ENCODE measurements around the gene MAPK7.

- TF ChIP-seq POLR2AphosphoS5 (IDR thresholded peaks at IDR 0.05; ENCODE audit: low read depth, low read length) (no peak), POLR2A (IDR thresholded peaks at IDR 0.05; ENCODE audit: low read depth, low read length) (no peak), TAF1 (IDR thresholded peaks at IDR 0.05; ENCODE audit: low read depth, low read length) (no peak), PAX5 (IDR thresholded peaks at IDR 0.05; ENCODE audit: insufficient read depth, low read length, severe bottlenecking) (no peak), SPI1 (IDR thresholded peaks at IDR 0.05; ENCODE audit: low read depth, low read length) (no peak)
Measured at GRCh38 chr17:19370493-19370960, 7.8 kb upstream of the MAPK7 start.

All from GM12891 (cell line).